Keratinocyte (primary cell): ENCODE results near the gene LRRC38. TPM values are rescaled to one million over a fixed set of nuclear protein-coding genes. Genes with fewer than 3 reads are reported as not detected.

Source experiments
- DNase-seq: peaks from one replicate; pipeline ENCODE4 v3.0.0-alpha.2; 2011; ENCODE audit warnings: low read depth, missing footprints, low spot score
- FAIRE-seq: peaks from 2 replicates; lab custom pipeline; 2011; peaks lifted over from hg19 to GRCh38; lab: Jason Lieb, UNC
- H2AFZ ChIP-seq: 2 replicates; pipeline ENCODE4 v1.6.0; 2012; ENCODE audit warnings: low read length, control low read depth, inconsistent platforms; ENCODE audit not compliant: control insufficient read depth
- H3K27ac ChIP-seq: 2 replicates; pipeline ENCODE4 v1.5.1; 2011; ENCODE audit warnings: low read length; ENCODE audit not compliant: control insufficient read depth, insufficient read depth
- H3K27me3 ChIP-seq: 3 replicates; pipeline ENCODE4 v1.6.0; 2011; ENCODE audit warnings: low read length; ENCODE audit not compliant: control insufficient read depth, insufficient read depth; ENCODE audit errors: extremely low read depth
- H3K36me3 ChIP-seq, 2 experiments: 2 replicates in 1 of 2; 3 replicates in 1 of 2; pipeline ENCODE4 v1.5.1; 2011; ENCODE audit warnings: low read length in 2 of 2, mild to moderate bottlenecking in 1 of 2; ENCODE audit not compliant: control insufficient read depth in 2 of 2, insufficient read depth in 2 of 2; ENCODE audit errors: extremely low read depth in 1 of 2
- H3K4me1 ChIP-seq: 3 replicates; pipeline ENCODE4 v1.5.1; 2011; ENCODE audit warnings: low read length; ENCODE audit not compliant: control insufficient read depth, insufficient read depth; ENCODE audit errors: extremely low read depth
- H3K4me2 ChIP-seq: 3 replicates; pipeline ENCODE4 v1.6.0; 2011; ENCODE audit warnings: low read depth, low read length; ENCODE audit not compliant: control insufficient read depth, insufficient read depth; ENCODE audit errors: extremely low read depth
- H3K4me3 ChIP-seq, 3 experiments: fragments of 200-600 bp in 1 of 3; sonication (generic) in 1 of 3; 2 replicates in 2 of 3; 3 replicates in 1 of 3; pipeline ENCODE4 v1.5.1; 2011 to 2016; ENCODE audit warnings: low read length in 3 of 3, mild to moderate bottlenecking in 3 of 3, control low read depth in 2 of 3, inconsistent platforms in 1 of 3, low read depth in 1 of 3, mixed read lengths in 1 of 3, mixed run types in 1 of 3, moderate library complexity in 1 of 3; ENCODE audit not compliant: control insufficient read depth in 2 of 3, insufficient read depth in 2 of 3; ENCODE audit errors: extremely low read depth in 1 of 3
- H3K79me2 ChIP-seq: 2 replicates; pipeline ENCODE4 v1.6.0; 2012; ENCODE audit warnings: low read length; ENCODE audit not compliant: control insufficient read depth, insufficient read depth
- H3K9ac ChIP-seq: 3 replicates; pipeline ENCODE4 v1.6.0; 2011; ENCODE audit warnings: low read length; ENCODE audit not compliant: control insufficient read depth, insufficient read depth; ENCODE audit errors: extremely low read depth
- H3K9me1 ChIP-seq: 3 replicates; pipeline ENCODE4 v1.6.0; 2011; ENCODE audit warnings: low read length; ENCODE audit not compliant: control insufficient read depth, insufficient read depth; ENCODE audit errors: extremely low read depth
- H3K9me3 ChIP-seq: 2 replicates; pipeline ENCODE4 v1.5.1; 2012; ENCODE audit warnings: low read depth, low read length; ENCODE audit not compliant: control insufficient read depth
- H4K20me1 ChIP-seq: 3 replicates; pipeline ENCODE4 v1.6.0; 2011; ENCODE audit warnings: low read length; ENCODE audit not compliant: control insufficient read depth, insufficient read depth; ENCODE audit errors: extremely low read depth
- EZH2 ChIP-seq: IDR thresholded peaks from one replicate; pipeline ENCODE4 v1.6.1; 2012; ENCODE audit warnings: inconsistent platforms, mild to moderate bottlenecking, low read length, moderate library complexity
- dilution Hi-C: fragments of 300-500 bp; cut with MboI; formaldehyde crosslinking; loops from one replicate; pipeline ENCODE4 v1.7.0; 2020; ENCODE audit warnings: low sequenced_read_pairs; ENCODE audit not compliant: extremely low pct_ligation_motif_present
- polyA plus RNA-seq, 5 experiments: library from polyadenylated mRNA; depleted of rRNA in 3 of 5; stranded (reverse) in 3 of 5; stranded (forward) in 1 of 5; unstranded in 1 of 5; fragments of >200 nt; gene quantifications; 1 replicate in 1 of 5; 2 replicates in 3 of 5; 3 replicates in 1 of 5; pipeline versions ENCODE4 v1.2.1 to v1.2.3, GENCODE V29; 2011 to 2012; ENCODE audit warnings: missing spikeins in 2 of 5, low read depth in 1 of 5, low replicate concordance in 1 of 5
- TF ChIP-seq, protein P1 (sequence below), 3 experiments: IDR thresholded peaks in 1 of 3; conservative IDR thresholded peaks in 1 of 3; optimal IDR thresholded peaks in 1 of 3; 2 replicates in 2 of 3; 3 replicates in 1 of 3; pipeline versions ENCODE3 to v1.5.1; 2011; ENCODE audit warnings: low read length in 3 of 3, mild to moderate bottlenecking in 3 of 3, moderate library complexity in 2 of 3, control low read depth in 1 of 3, inconsistent platforms in 1 of 3; ENCODE audit not compliant: insufficient read depth in 2 of 3; ENCODE audit errors: extremely low read depth in 1 of 3

The LRRC38 gene
- polyA plus RNA-seq, 1 donor (not counting 4 experiments of a cell fraction or from before 2014, with no cell fraction given) = not detected

DNA sequence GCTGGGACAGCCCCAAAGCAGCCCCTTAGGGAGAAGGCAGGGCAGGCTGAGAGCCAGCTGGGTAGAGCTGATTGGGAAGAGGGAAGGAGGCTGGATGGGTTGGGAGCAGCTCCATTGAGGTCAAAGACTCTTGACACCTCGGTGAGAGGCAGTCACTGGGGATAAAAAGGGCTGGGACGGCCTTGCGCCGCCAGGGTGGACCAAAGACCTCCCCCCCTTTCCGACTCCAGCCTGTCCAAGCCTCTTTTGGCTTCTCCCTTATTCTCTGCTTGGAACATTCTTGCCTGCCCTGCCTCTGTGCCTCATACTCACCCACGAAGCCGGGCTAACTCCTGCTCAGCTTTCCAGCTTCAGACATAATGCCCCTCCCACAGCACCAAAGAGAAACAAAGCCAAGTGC lies 51.1 kb downstream of the LRRC38 start:
- H4K20me1 ChIP-seq = no peaks in the 10 kb centered on the region
- TF ChIP-seq EZH2 = no peak
- TF ChIP-seq, protein P1, sequence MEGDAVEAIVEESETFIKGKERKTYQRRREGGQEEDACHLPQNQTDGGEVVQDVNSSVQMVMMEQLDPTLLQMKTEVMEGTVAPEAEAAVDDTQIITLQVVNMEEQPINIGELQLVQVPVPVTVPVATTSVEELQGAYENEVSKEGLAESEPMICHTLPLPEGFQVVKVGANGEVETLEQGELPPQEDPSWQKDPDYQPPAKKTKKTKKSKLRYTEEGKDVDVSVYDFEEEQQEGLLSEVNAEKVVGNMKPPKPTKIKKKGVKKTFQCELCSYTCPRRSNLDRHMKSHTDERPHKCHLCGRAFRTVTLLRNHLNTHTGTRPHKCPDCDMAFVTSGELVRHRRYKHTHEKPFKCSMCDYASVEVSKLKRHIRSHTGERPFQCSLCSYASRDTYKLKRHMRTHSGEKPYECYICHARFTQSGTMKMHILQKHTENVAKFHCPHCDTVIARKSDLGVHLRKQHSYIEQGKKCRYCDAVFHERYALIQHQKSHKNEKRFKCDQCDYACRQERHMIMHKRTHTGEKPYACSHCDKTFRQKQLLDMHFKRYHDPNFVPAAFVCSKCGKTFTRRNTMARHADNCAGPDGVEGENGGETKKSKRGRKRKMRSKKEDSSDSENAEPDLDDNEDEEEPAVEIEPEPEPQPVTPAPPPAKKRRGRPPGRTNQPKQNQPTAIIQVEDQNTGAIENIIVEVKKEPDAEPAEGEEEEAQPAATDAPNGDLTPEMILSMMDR (optimal IDR thresholded peaks at IDR 0.05 in 1 of 3, IDR thresholded peaks at IDR 0.05 in 1 of 3, conservative IDR thresholded peaks at IDR 0.05 in 1 of 3; ENCODE audit: extremely low read depth in 1 of 3, insufficient read depth in 2 of 3, low read length in 3 of 3) = no peak
- H3K27ac ChIP-seq = no peak overlapping the region
- dilution Hi-C loops = no loop called here
- FAIRE-seq (no peak), DNase-seq (no peak)
- H3K27me3 ChIP-seq = no peaks in the 10 kb centered on the region
- H3K36me3 ChIP-seq = no peaks in the 10 kb centered on the region
- H3K4me1 ChIP-seq = no peaks in the 10 kb centered on the region
- H3K79me2 ChIP-seq = no peaks in the 10 kb centered on the region
- no peak overlapping the region for H3K4me3 ChIP-seq
- no peak overlapping the region for H3K9ac ChIP-seq
- H2AFZ ChIP-seq = no peak overlapping the region
- no peaks in the 10 kb centered on the region for H3K9me3 ChIP-seq
- H3K4me2 ChIP-seq = no peak overlapping the region
- H3K9me1 ChIP-seq = no peaks in the 10 kb centered on the region

DNA sequence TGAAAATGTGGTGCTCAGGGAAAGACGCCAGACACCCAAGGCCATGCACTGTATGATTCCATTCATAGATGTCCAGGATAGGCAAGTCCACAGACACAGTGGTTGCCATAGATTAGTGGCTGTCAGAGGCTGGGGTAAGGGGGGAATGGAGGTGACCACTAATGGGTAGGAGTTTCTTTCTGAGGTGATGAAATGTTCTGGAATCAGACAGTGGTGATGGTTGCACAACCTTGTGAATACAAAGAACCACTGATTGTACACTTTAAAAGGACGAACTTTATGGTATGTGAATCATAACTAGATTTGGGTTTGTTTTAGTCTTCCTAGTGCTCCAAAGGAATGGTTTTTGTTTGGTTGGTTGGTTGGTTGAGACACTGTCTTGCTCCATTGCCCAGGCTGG lies 51.8 kb downstream of the LRRC38 start:
- H3K4me2 ChIP-seq = no peak overlapping the region
- no peaks in the 10 kb centered on the region for H4K20me1 ChIP-seq
- dilution Hi-C loops = no loop called here
- no peak overlapping the region for H3K27ac ChIP-seq
- no peak for TF ChIP-seq EZH2
- TF ChIP-seq, protein P1 (optimal IDR thresholded peaks at IDR 0.05 in 1 of 3, IDR thresholded peaks at IDR 0.05 in 1 of 3, conservative IDR thresholded peaks at IDR 0.05 in 1 of 3; ENCODE audit: extremely low read depth in 1 of 3, insufficient read depth in 2 of 3, low read length in 3 of 3) = no peak
- H3K9me1 ChIP-seq = no peaks in the 10 kb centered on the region
- H3K4me3 ChIP-seq = no peak overlapping the region
- H3K9me3 ChIP-seq = no peaks in the 10 kb centered on the region
- H3K36me3 ChIP-seq = no peaks in the 10 kb centered on the region
- no peaks in the 10 kb centered on the region for H3K27me3 ChIP-seq
- no peaks in the 10 kb centered on the region for H3K79me2 ChIP-seq
- no peak overlapping the region for H3K9ac ChIP-seq
- no peak overlapping the region for H2AFZ ChIP-seq
- no peak for FAIRE-seq
- no peaks in the 10 kb centered on the region for H3K4me1 ChIP-seq
- DNase-seq = no peak
